ENCODE results near the gene L3MBTL4.

DNA sequence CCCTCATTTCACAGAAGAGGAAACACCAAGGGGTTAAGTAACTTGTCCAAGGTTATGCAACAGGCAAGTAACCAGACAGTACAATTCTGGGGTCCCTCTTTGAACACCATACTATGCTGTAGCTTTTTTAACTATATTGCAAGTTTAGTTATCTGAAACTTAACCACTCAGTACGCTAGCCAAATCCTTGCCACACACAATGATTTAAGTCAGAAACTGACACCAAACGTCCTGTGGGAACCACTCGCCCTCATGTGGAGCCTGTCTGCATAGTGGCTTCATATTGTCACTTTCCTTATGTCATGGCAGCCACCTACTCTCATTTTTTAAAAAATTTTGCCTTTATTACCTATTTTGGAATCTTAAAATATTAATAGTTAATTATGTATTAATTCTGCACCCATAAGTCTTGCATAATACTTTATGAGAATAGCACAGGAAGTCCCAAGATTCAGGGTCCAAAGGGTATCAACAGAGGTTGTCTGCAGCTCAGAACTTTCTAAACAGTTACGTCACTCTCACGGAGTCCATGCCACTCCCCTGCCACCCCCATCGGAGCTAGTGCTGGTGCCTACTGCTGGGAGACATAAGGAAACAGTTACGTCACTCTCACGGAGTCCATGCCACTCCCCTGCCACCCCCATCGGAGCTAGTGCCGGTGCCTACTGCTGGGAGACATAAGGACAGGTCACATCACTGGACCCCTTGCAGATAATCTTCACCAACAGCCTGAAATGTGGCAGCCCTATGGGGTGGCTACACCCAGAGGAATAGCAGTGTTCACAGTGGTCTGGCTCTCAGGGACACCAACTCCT, 99.0 kb downstream of the L3MBTL4 start:
- TF ChIP-seq POLR2A (IDR thresholded peaks at IDR 0.05): no peak
- TF ChIP-seq, protein P1, sequence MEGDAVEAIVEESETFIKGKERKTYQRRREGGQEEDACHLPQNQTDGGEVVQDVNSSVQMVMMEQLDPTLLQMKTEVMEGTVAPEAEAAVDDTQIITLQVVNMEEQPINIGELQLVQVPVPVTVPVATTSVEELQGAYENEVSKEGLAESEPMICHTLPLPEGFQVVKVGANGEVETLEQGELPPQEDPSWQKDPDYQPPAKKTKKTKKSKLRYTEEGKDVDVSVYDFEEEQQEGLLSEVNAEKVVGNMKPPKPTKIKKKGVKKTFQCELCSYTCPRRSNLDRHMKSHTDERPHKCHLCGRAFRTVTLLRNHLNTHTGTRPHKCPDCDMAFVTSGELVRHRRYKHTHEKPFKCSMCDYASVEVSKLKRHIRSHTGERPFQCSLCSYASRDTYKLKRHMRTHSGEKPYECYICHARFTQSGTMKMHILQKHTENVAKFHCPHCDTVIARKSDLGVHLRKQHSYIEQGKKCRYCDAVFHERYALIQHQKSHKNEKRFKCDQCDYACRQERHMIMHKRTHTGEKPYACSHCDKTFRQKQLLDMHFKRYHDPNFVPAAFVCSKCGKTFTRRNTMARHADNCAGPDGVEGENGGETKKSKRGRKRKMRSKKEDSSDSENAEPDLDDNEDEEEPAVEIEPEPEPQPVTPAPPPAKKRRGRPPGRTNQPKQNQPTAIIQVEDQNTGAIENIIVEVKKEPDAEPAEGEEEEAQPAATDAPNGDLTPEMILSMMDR (IDR thresholded peaks at IDR 0.05): no peak
- TF ChIP-seq EP300 (IDR thresholded peaks at IDR 0.05): no peak
- no peak for TF ChIP-seq POLR2AphosphoS5 (IDR thresholded peaks at IDR 0.05)

Measured in sigmoid colon (tissue), 4 donors.